ENCODE data around the gene NTN4.
"Not testable (repeated sequence)": the region's sequence is repeated elsewhere in the genome, so short reads cannot be mapped to it uniquely, and the experiment has no call there.

NTN4 gene

GRCh38 chr12:95701275-95701674 lies 89.3 kb downstream of the NTN4 start:
- Histone ChIP-seq H3K4me1 (ENCODE audit: control insufficient read depth, low read depth, low read length) (no peaks in the 10 kb centered on the region), H3K36me3 (ENCODE audit: control insufficient read depth, low read depth, low read length) (no peaks in the 10 kb centered on the region), H3K27me3 (ENCODE audit: control insufficient read depth, insufficient read depth, low read length) (no peaks in the 10 kb centered on the region), H3K9ac (ENCODE audit: low read length) (no peak overlapping the region), H3K27ac (ENCODE audit: low read length) (no peak overlapping the region), H3K4me3 (ENCODE audit: low read length) (no peak overlapping the region), H3K9me3 (ENCODE audit: control insufficient read depth, low read depth, low read length) (no peaks in the 10 kb centered on the region)

- no peaks in the 10 kb centered on the region for H3K27me3 ChIP-seq (ENCODE audit: control insufficient read depth, insufficient read depth, low read length)
- H3K27ac ChIP-seq (ENCODE audit: low read length): no peak overlapping the region
- H3K36me3 ChIP-seq (ENCODE audit: control insufficient read depth, low read depth, low read length): no peaks in the 10 kb centered on the region
- no peaks in the 10 kb centered on the region for H3K9me3 ChIP-seq (ENCODE audit: control insufficient read depth, low read depth, low read length)
- H3K9ac ChIP-seq (ENCODE audit: low read length): no peak overlapping the region
- H3K4me3 ChIP-seq (ENCODE audit: low read length): no peak overlapping the region
- no peaks in the 10 kb centered on the region for H3K4me1 ChIP-seq (ENCODE audit: control insufficient read depth, low read depth, low read length)
Measured at GRCh38 chr12:95700316-95700785, 90.2 kb downstream of the NTN4 start.

GRCh38 chr12:95699579-95699978 lies 91.0 kb downstream of the NTN4 start:
- Histone ChIP-seq H3K27me3 (ENCODE audit: control insufficient read depth, insufficient read depth, low read length) (no peaks in the 10 kb centered on the region), H3K27ac (ENCODE audit: low read length) (no peak overlapping the region), H3K9me3 (ENCODE audit: control insufficient read depth, low read depth, low read length) (no peaks in the 10 kb centered on the region), H3K9ac (ENCODE audit: low read length) (no peak overlapping the region), H3K4me3 (ENCODE audit: low read length) (no peak overlapping the region), H3K4me1 (ENCODE audit: control insufficient read depth, low read depth, low read length) (no peaks in the 10 kb centered on the region), H3K36me3 (ENCODE audit: control insufficient read depth, low read depth, low read length) (no peaks in the 10 kb centered on the region)

- Histone ChIP-seq H3K4me1 (ENCODE audit: control insufficient read depth, low read depth, low read length) (no peaks in the 10 kb centered on the region), H3K9ac (ENCODE audit: low read length) (no peak overlapping the region), H3K36me3 (ENCODE audit: control insufficient read depth, low read depth, low read length) (no peaks in the 10 kb centered on the region), H3K9me3 (ENCODE audit: control insufficient read depth, low read depth, low read length) (no peaks in the 10 kb centered on the region), H3K4me3 (ENCODE audit: low read length) (no peak overlapping the region), H3K27ac (ENCODE audit: low read length) (no peak overlapping the region), H3K27me3 (ENCODE audit: control insufficient read depth, insufficient read depth, low read length) (peaks cover 5% of the 10 kb centered on the region)
Measured at GRCh38 chr12:95694136-95694535, 96.4 kb downstream of the NTN4 start.

GRCh38 chr12:95693689-95694088 lies 96.9 kb downstream of the NTN4 start:
- no peak overlapping the region for H3K4me3 ChIP-seq (ENCODE audit: low read length)
- H3K9ac ChIP-seq (ENCODE audit: low read length): no peak overlapping the region
- no peaks in the 10 kb centered on the region for H3K4me1 ChIP-seq (ENCODE audit: control insufficient read depth, low read depth, low read length)
- H3K27me3 ChIP-seq (ENCODE audit: control insufficient read depth, insufficient read depth, low read length): peaks cover 5% of the 10 kb centered on the region
- no peaks in the 10 kb centered on the region for H3K9me3 ChIP-seq (ENCODE audit: control insufficient read depth, low read depth, low read length)
- H3K36me3 ChIP-seq (ENCODE audit: control insufficient read depth, low read depth, low read length): no peaks in the 10 kb centered on the region
- no peak overlapping the region for H3K27ac ChIP-seq (ENCODE audit: low read length)

- no peaks in the 10 kb centered on the region for H3K4me1 ChIP-seq (ENCODE audit: control insufficient read depth, low read depth, low read length)
- no peak overlapping the region for H3K9ac ChIP-seq (ENCODE audit: low read length)
- peaks cover 5% of the 10 kb centered on the region for H3K27me3 ChIP-seq (ENCODE audit: control insufficient read depth, insufficient read depth, low read length)
Measured at GRCh38 chr12:95690861-95691635, 99.5 kb downstream of the NTN4 start.

GRCh38 chr12:95687937-95688336 lies 102.6 kb downstream of the NTN4 start:
- Histone ChIP-seq H3K9ac (ENCODE audit: low read length) (no peak overlapping the region), H3K27ac (ENCODE audit: low read length) (no peak overlapping the region), H3K4me3 (ENCODE audit: low read length) (no peak overlapping the region), H3K9me3 (ENCODE audit: control insufficient read depth, low read depth, low read length) (no peaks in the 10 kb centered on the region), H3K36me3 (ENCODE audit: control insufficient read depth, low read depth, low read length) (no peaks in the 10 kb centered on the region), H3K27me3 (ENCODE audit: control insufficient read depth, insufficient read depth, low read length) (peaks cover 5% of the 10 kb centered on the region), H3K4me1 (ENCODE audit: control insufficient read depth, low read depth, low read length) (no peaks in the 10 kb centered on the region)

More at GRCh38 chr12:95690861-95691635, 99.5 kb downstream of the NTN4 start:
- no peak overlapping the region for H3K4me3 ChIP-seq (ENCODE audit: low read length)
- H3K9me3 ChIP-seq (ENCODE audit: control insufficient read depth, low read depth, low read length): no peaks in the 10 kb centered on the region
- H3K27ac ChIP-seq (ENCODE audit: low read length): no peak overlapping the region
- H3K36me3 ChIP-seq (ENCODE audit: control insufficient read depth, low read depth, low read length): no peaks in the 10 kb centered on the region

GRCh38 chr12:95683418-95683817 lies 107.1 kb downstream of the NTN4 start:
- no peaks in the 10 kb centered on the region for H3K4me1 ChIP-seq (ENCODE audit: control insufficient read depth, low read depth, low read length)
- H3K36me3 ChIP-seq (ENCODE audit: control insufficient read depth, low read depth, low read length): no peaks in the 10 kb centered on the region
- no peak overlapping the region for H3K9ac ChIP-seq (ENCODE audit: low read length)
- no peaks in the 10 kb centered on the region for H3K27me3 ChIP-seq (ENCODE audit: control insufficient read depth, insufficient read depth, low read length)
- no peak overlapping the region for H3K4me3 ChIP-seq (ENCODE audit: low read length)
- H3K9me3 ChIP-seq (ENCODE audit: control insufficient read depth, low read depth, low read length): no peaks in the 10 kb centered on the region
- no peak overlapping the region for H3K27ac ChIP-seq (ENCODE audit: low read length)

GRCh38 chr12:95681210-95681765 lies 109.3 kb downstream of the NTN4 start:
- no peaks in the 10 kb centered on the region for H3K4me1 ChIP-seq (ENCODE audit: control insufficient read depth, low read depth, low read length)
- H3K36me3 ChIP-seq (ENCODE audit: control insufficient read depth, low read depth, low read length): no peaks in the 10 kb centered on the region
- no peak overlapping the region for H3K4me3 ChIP-seq (ENCODE audit: low read length)
- H3K27me3 ChIP-seq (ENCODE audit: control insufficient read depth, insufficient read depth, low read length): no peaks in the 10 kb centered on the region
- H3K9ac ChIP-seq (ENCODE audit: low read length): no peak overlapping the region
- H3K9me3 ChIP-seq (ENCODE audit: control insufficient read depth, low read depth, low read length): no peaks in the 10 kb centered on the region
- H3K27ac ChIP-seq (ENCODE audit: low read length): no peak overlapping the region

GRCh38 chr12:95678684-95679083 lies 111.9 kb downstream of the NTN4 start:
- no peak overlapping the region for H3K27ac ChIP-seq (ENCODE audit: low read length)
- H3K27me3 ChIP-seq (ENCODE audit: control insufficient read depth, insufficient read depth, low read length): no peaks in the 10 kb centered on the region
- H3K36me3 ChIP-seq (ENCODE audit: control insufficient read depth, low read depth, low read length): no peaks in the 10 kb centered on the region

GRCh38 chr12:95677782-95678181 lies 112.8 kb downstream of the NTN4 start:
- H3K9ac ChIP-seq (ENCODE audit: low read length); H3K36me3 ChIP-seq (ENCODE audit: control insufficient read depth, low read depth, low read length); H3K9me3 ChIP-seq (ENCODE audit: control insufficient read depth, low read depth, low read length); H3K4me1 ChIP-seq (ENCODE audit: control insufficient read depth, low read depth, low read length); H3K27me3 ChIP-seq (ENCODE audit: control insufficient read depth, insufficient read depth, low read length); H3K4me3 ChIP-seq (ENCODE audit: low read length); H3K27ac ChIP-seq (ENCODE audit: low read length): not testable (repeated sequence)

More at GRCh38 chr12:95678684-95679083, 111.9 kb downstream of the NTN4 start:
- Histone ChIP-seq H3K9me3 (ENCODE audit: control insufficient read depth, low read depth, low read length) (no peaks in the 10 kb centered on the region), H3K4me3 (ENCODE audit: low read length) (no peak overlapping the region), H3K4me1 (ENCODE audit: control insufficient read depth, low read depth, low read length) (no peaks in the 10 kb centered on the region), H3K9ac (ENCODE audit: low read length) (no peak overlapping the region)

GRCh38 chr12:95674631-95675030 lies 115.9 kb downstream of the NTN4 start:
- H3K9me3 ChIP-seq (ENCODE audit: control insufficient read depth, low read depth, low read length): no peaks in the 10 kb centered on the region

More at GRCh38 chr12:95674631-95675030, 115.9 kb downstream of the NTN4 start:
- H3K36me3 ChIP-seq (ENCODE audit: control insufficient read depth, low read depth, low read length): no peaks in the 10 kb centered on the region
- H3K4me1 ChIP-seq (ENCODE audit: control insufficient read depth, low read depth, low read length): no peaks in the 10 kb centered on the region
- no peak overlapping the region for H3K9ac ChIP-seq (ENCODE audit: low read length)
- H3K4me3 ChIP-seq (ENCODE audit: low read length): no peak overlapping the region
- no peaks in the 10 kb centered on the region for H3K27me3 ChIP-seq (ENCODE audit: control insufficient read depth, insufficient read depth, low read length)
- no peak overlapping the region for H3K27ac ChIP-seq (ENCODE audit: low read length)
